ENCODE data around the gene SLC15A1.

SLC15A1 gene

DNA sequence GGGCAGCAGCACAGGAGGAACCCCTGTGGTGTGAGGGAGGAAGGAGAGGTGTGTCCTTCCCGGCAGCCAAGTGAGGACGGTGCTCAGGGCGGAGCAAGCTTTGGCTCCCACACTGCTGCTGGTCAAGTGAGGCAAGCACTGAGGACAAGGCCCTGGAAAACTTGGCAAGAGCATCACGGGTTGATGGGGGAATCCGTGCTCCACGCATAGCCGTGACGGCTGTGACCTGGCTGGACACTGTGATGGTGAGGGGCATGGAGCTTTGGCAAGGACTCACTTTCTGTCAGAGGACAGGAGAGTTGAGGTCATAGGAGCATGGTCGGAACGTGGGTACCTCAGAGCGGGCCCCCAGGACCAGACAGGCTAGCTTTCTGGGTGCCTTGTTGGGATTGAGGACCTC is 29.0 kb upstream of the SLC15A1 start:
- DNase-seq (ENCODE audit: low read depth in 4 of 4, low spot score in 1 of 4), result no peak

- no peak for DNase-seq (ENCODE audit: low read depth in 4 of 4, low spot score in 1 of 4)
Measured at GRCh38 chr13:98781045-98781444, 28.6 kb upstream of the SLC15A1 start.

GRCh38 chr13:98780451-98780850 is 28.0 kb upstream of the SLC15A1 start:
- no peak for DNase-seq (ENCODE audit: low read depth in 4 of 4, low spot score in 1 of 4)

GRCh38 chr13:98779695-98780094 is 27.2 kb upstream of the SLC15A1 start:
- DNase-seq (ENCODE audit: low read depth in 4 of 4, low spot score in 1 of 4), result no peak

DNA sequence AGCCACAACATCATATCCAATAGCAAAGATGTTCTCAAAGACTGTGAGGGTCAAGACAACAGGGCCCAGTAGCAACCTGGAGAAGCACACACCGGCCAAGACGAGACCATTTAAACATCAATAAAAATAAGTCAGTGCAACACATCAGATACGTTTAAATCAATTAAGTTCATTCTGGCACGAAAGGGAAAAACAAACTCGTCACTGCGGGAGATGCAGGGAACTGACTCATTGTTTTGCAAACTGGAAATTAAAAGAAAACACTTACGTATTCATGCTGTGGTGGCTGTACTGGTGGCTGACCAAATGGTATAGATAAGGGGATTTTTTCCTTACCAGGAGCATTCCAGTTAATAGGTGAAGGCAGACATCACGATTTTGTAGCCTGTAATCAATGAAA is 26.3 kb upstream of the SLC15A1 start:
- no peak for DNase-seq (ENCODE audit: low read depth in 4 of 4, low spot score in 1 of 4)

- DNase-seq (ENCODE audit: low read depth in 4 of 4, low spot score in 1 of 4), result no peak
Measured at GRCh38 chr13:98776644-98777043, 24.2 kb upstream of the SLC15A1 start.

GRCh38 chr13:98775844-98776598 is 23.5 kb upstream of the SLC15A1 start:
- no peak for DNase-seq (ENCODE audit: low read depth in 4 of 4, low spot score in 1 of 4)

DNA sequence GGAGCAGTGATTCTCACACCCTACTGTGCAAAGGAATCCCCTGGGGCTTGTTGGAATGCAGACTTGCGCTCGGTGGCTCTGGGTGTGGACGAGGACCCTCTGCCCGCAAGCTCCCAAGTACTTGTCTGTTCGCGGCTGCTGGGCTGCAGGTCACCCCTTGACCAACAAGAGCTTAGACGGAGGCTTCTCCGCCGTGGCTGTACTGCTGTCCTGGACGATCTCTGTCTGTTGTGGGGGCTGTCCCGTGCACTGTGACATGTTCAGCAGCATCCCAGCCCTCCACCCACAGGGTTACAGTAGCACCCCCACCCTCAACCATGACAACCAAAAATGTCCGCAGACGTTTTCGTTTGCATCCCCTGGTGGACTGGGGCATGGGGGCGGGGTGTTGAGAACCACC is 22.9 kb upstream of the SLC15A1 start:
- no peak for DNase-seq (ENCODE audit: low read depth in 4 of 4, low spot score in 1 of 4)

- no peak for DNase-seq (ENCODE audit: low read depth in 4 of 4, low spot score in 1 of 4)
Measured at GRCh38 chr13:98774776-98775175, 22.3 kb upstream of the SLC15A1 start.

GRCh38 chr13:98773921-98774320 is 21.4 kb upstream of the SLC15A1 start:
- no peak for DNase-seq (ENCODE audit: low read depth in 4 of 4, low spot score in 1 of 4)

DNA sequence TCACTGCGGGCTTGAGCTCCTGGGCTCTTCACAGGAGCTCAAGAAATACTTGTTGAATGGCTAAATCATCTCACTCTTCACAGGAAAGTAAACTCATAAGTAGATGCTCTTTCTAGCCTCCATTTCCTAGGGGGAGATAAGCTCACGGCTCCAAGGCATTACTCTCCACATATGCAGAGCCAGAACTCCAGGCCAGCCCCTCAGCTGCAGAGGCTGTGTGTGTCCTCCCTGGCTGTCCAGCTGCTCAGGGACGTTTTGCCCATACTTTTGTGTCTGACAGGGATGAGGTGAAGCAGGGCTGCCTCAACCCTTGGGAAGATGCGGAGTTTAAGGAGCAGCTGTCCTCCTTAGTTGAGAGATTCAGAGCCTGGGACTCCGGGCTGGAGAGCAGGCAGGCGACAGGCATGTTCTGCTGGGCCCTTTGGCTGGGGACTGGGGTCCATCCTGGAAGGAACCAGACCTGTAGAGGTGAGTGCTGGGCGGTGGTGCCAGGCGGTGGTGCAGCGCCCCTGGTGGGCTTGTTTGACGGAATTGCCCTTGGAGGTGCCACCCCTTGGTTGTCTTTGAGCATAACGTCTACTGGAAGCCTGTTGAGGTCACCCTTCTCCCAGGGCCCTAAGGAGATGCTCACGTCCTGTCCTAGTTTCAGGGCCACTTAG is 20.5 kb upstream of the SLC15A1 start:
- DNase-seq (ENCODE audit: low read depth in 4 of 4, low spot score in 1 of 4), result no peak

- no peak for DNase-seq (ENCODE audit: low read depth in 4 of 4, low spot score in 1 of 4)
Measured at GRCh38 chr13:98771838-98772611, 19.6 kb upstream of the SLC15A1 start.

- no peak for DNase-seq (ENCODE audit: low read depth in 4 of 4, low spot score in 1 of 4)
Measured at GRCh38 chr13:98769736-98770135, 17.3 kb upstream of the SLC15A1 start.

- DNase-seq (ENCODE audit: low read depth in 4 of 4, low spot score in 1 of 4), result no peak
Measured at GRCh38 chr13:98768522-98768921, 16.1 kb upstream of the SLC15A1 start.

GRCh38 chr13:98766697-98767096 is 14.2 kb upstream of the SLC15A1 start:
- no peak for DNase-seq (ENCODE audit: low read depth in 4 of 4, low spot score in 1 of 4)

DNA sequence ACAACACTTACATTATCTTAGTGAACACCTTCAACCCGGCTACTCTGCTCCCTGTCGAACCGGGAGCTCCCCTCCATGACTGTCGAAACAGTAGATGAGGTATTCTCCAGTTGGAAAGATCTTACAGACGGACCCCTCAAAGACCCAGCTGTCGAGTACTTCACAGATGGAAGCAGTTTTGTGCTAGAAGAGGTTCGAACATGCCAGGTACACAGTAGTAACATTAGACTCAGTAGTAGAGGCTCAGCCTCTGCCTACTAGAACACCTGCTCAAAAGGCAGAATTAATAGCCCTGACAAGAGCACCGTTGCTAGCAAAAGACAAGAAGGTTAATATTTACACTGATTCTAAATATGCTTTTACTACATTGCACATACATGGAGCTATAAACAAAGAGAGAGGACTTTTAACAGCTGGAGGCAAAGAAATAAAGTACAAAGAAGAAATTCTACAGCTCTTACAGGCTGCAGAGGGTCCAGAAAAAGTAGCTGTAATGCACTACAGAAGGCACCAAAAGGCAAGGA is 13.6 kb upstream of the SLC15A1 start:
- no peak for DNase-seq (ENCODE audit: low read depth in 4 of 4, low spot score in 1 of 4)

DNA sequence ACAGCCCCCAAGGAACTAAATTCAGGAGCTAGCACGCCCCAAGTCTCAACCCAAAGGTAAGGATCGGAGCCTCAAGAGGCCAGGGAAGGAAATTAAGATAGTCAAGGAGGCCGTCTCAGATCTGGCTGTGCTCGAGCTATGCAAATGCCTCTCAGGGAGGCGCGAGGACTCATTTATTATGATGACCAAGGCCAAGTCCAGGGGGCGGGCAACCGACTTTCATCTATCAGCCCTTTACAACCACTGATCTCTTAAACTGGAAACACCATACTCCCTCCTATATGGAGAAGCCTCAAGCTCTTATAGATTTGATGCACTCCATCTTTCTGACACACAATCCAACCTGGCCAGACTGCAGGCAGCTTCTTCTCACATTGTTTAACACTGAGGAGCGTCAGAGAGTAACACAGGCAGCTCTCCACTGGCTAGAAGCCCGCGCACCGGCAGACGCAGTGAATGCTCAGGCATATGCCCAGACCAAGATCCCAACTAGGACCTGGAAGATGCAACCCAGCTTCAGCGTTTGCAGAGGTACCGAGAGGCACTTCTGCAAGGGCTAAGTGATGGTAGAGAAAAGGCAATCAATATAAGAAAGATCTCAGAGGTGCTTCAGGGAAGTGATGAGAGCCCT is 9.6 kb upstream of the SLC15A1 start:
- DNase-seq (ENCODE audit: low read depth in 4 of 4, low spot score in 1 of 4), result no peak

GRCh38 chr13:98761126-98761985 is 8.9 kb upstream of the SLC15A1 start:
- no peak for DNase-seq (ENCODE audit: low read depth in 4 of 4, low spot score in 1 of 4)

- DNase-seq (ENCODE audit: low read depth in 4 of 4, low spot score in 1 of 4), result no peak
Measured at GRCh38 chr13:98755729-98756128, 3.3 kb upstream of the SLC15A1 start.

- DNase-seq (ENCODE audit: low read depth in 4 of 4, low spot score in 1 of 4), result no peak
Measured at GRCh38 chr13:98755116-98755515, 2.6 kb upstream of the SLC15A1 start.
